Cardiac fibroblast (primary cell): ENCODE measurements around the gene IKBKG.

Experiments used
- DNase-seq, 2 donors: peaks; one replicate each; pipeline versions ENCODE4 v3.0.0 to v3.0.0-alpha.2; 2010; ENCODE audit warnings: low read depth in 2 of 2
- H3K4me3 ChIP-seq, 2 donors: replicated peaks in 1 of 2; 1 replicate in 1 of 2; 2 replicates in 1 of 2; pipeline ENCODE4 v1.5.1; 2011; ENCODE audit warnings: low read depth in 2 of 2, low read length in 2 of 2, mild to moderate bottlenecking in 2 of 2, moderate library complexity in 1 of 2
- CTCF ChIP-seq: IDR thresholded peaks from one replicate; pipeline ENCODE4 v1.5.1; 2011; ENCODE audit warnings: low read depth, mild to moderate bottlenecking, low read length, inconsistent platforms

Gene IKBKG

DNA sequence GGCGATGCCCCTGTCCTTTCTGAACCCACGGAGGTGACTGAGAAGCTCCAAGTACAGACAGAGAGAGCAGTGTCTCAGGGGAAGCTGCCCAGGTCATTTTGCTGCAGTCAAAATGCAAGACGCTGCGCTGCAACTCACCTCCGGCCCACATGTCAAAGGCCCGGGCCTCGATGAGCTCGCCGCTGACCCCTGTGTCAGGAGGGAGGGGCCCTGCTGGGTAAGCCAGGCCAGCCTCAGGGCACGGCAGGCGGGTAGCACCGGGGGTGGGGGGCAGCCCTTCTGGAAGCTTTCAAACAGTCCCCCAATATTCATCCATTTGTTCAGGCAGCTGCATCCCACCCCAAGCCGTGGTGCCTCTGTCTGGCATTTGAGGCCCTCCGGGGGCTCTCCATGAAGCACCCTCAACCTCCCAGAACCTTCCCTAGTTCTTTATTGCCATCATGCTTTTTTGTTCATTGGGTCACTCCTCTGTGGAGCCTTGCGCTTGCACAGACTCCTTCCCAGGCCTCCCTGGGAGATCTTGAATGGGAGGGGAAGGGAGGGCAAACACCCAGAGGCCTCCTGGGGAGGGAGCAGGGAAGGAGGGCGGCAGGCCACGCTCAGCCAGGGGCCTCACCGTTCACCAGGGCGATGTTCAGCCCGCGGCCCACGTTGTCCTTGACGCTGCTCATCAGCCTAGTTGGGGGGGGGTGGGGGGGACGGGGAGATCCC, 39.6 kb upstream of the IKBKG start:
- no peak overlapping the region for H3K4me3 ChIP-seq
- no peak for TF ChIP-seq CTCF
- DNase-seq, result no peak

- H3K4me3 ChIP-seq, result no peak overlapping the region
- TF ChIP-seq CTCF, result no peak
- no peak for DNase-seq
Observed at GRCh38 chrX:154508384-154508745, 39.1 kb upstream of the IKBKG start.

DNA sequence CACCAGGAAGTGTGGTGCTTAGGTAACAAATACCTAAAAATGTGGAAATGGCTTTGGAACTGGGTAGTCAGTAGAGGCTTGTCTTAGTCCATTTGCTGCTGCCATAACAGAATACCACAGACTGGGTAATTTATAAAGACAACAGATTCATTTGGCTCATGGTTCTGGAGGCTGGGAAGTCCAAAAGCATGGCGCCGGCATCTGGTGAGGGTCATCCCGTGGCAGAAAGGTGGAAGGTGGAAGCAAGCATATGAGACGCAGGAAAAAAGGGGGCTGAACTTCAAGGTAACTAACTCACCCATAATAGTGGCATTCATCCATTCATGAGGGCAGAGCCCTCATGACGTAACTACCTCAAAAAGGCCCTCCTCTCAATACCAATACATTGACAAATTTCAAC, 38.0 kb upstream of the IKBKG start:
- no peak for DNase-seq
- no peak overlapping the region for H3K4me3 ChIP-seq
- TF ChIP-seq CTCF, result no peak

DNA sequence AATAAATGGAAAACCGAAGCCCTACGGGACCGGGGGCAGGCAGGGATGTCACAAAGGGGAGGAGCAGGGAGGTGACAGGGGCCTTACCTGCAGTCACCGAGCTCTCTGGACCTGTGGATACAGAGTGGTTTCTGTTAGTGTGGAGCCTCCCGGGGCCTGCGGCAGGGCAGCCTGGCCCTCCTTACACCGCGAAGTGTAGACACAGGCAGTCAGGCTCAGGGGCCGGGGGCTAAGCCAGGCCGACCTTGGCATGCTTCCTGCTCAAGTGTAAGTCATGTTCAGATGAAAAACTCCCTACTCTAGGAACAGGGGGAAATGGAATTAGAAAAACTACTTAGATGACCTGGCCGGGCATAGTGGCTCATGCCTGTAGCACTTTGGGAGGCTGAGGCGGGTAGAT, 35.7 kb upstream of the IKBKG start:
- DNase-seq, result no peak
- no peak overlapping the region for H3K4me3 ChIP-seq
- no peak for TF ChIP-seq CTCF

- H3K4me3 ChIP-seq, result no peak overlapping the region
- no peak for TF ChIP-seq CTCF
- DNase-seq, result no peak
Observed at GRCh38 chrX:154512879-154513553, 34.4 kb upstream of the IKBKG start.

DNA sequence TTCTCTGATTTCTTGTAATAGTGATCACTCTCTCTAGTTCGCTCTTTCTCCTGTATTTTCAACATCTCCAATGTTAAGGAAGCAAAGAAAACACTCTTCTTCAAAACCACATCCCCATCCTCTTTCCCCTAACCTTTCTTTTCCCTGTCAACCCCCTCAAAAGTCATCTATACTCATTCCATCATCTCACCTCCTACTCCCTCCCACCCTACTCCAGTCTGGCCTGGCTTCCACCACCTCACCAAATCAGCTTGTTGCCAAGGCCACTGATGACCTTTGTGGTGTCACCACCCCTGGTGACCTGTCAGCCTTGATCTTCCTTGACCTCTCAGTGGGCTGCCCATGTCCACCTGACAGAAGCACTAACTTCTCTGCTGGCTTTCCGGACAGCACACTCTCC, 33.7 kb upstream of the IKBKG start:
- DNase-seq, result no peak
- TF ChIP-seq CTCF, result no peak
- no peak overlapping the region for H3K4me3 ChIP-seq
